Ramos (cell line): ENCODE results near the gene RAP2B.
"Not testable (repeated sequence)": the region's sequence is repeated elsewhere in the genome, so short reads cannot be mapped to it uniquely, and the experiment has no call there.

Experiments
- in situ Hi-C: fragments of 300-500 bp; cut with MboI; formaldehyde crosslinking; loops from one replicate; pipeline ENCODE4 v1.14.3; 2022; ENCODE audit warnings: low sequenced_read_pairs; ENCODE audit not compliant: unreplicated experiment

Gene RAP2B

DNA sequence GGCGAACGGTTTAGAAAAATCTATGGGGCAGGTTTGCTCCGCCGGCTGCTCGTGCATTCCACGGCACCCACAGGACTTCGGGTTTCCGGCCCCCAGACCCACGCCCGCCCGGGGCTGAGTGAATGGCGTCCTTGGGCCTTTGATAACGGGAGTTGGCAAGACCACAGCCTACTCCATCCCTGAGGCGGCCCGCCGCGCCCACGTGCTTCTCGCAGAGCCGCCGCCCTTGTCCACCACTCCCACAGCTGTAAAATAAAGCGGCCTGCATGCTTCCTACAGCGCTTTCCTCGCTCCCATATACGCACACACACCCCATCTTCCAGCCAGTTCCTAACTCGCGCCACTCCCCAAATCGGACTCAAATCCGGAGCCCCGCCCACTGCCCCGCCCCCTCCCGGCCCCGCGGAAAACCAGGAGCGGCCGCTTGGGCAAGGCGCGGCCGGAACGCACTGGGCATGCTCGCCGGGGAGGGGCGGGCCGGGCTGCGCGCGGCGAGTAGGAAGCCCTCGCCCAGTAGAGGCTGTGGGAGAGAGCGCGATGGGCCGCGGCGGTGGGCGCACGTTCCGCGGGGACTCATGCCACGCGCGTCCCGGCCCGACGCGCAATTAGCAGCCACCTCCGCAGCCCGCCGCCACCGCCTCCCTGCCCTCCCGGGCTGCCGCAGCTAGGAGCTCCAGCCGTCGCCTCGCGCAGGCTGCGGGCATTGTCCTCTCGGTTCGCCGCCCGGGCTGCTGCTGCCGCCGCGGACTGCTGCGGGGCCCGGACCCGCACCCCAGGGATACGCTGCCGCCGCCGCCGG is at the start of gene RAP2B:
Gene RAP2B, plus strand, starts transcription at position 513 of the 799 bp plus-strand sequence. CDS start 468 bp downstream, outside the sequence.
- in situ Hi-C loops: no loop called here

DNA sequence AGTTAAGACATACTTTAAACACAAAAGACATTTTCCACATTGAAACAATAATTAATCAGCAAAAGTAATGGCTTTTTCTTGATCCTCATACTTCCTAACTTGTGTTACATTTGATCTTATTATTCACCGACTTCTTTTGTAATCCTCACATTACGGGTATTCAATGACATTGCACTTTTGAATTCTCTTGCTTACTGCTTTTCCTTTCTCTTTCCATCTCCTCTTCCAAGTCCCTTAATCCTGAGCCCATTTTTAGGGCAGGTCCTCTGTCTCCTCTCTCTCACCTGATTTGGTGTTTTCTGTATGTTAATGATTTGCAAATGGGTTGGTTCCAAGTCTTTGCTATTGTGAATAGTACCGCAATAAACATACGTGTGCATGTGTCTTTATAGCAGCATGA is 48.5 kb upstream of the RAP2B start:
- in situ Hi-C loops: no loop called here

DNA sequence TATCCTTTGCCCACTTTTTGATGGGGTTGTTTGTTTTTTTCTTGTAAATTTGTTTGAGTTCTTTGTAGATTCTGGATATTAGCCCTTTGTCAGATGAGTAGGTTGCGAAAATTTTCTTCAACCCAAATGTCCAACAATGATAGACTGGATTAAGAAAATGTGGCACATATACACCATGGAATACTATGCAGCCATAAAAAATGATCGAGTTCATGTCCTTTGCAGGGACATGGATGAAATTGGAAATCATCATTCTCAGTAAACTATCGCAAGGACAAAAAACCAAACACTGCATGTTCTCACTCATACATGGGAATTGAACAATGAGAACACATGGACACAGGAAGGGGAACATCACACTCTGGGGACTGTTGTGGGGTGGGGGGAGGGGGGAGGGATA is 47.8 kb upstream of the RAP2B start:
- in situ Hi-C loops: not testable (repeated sequence)

DNA sequence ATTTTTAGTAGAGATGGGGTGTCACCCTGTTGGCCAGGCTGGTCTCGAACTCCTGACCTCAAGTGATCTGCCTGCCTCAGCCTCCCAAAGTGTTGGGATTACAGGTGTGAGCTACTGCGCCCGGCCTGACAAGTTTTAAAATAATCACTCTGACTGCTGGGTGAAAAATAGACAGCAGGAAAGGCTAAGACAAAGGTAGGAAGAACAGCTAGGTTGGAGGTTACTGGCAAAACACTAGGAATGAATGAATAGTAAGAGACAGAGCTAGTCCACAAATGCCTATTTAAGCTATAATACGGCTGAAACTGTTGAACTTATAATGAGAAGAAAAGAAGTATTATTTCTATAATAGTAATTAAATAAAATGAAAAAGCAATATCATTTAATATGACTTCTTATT is 46.7 kb upstream of the RAP2B start:
- in situ Hi-C loops: no loop called here

DNA sequence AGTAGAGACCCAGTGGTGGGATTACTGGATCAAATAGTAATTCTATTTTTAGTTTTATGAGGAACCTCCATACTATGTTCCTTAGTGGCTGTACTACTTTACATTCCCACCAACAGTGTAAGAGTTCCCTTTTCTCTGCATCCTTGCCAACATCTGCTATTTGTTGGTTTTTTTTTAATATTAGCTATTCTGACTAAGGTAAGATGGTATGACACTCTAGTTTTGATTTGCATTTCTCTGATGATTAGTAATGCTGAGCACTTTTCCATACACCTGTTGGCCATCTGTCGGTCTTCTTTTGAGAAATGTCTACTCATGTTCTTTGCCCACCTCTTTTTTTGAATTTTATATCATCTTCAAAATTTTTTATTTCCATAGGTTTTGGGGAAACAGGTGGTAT is 34.2 kb upstream of the RAP2B start:
- in situ Hi-C loops: no loop called here

DNA sequence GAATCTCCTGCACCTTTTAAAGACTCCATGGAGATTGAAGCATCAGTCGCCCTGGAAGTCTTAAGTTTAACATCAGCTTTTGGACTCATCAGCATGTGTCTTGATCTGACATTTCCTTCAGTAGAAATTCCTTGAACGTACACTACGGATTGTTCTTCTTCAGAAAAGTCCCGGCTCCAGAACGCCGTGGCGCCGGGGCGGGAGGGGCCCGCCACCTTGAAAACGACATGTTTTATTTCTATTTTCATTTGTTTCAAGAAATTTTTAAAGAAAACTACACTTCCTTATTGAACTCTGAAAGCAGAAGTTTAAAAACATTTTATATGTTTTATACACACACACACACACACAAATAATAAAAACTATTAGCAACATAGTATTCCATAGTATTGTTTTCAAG is 32.6 kb upstream of the RAP2B start:
- in situ Hi-C loops: no loop called here

DNA sequence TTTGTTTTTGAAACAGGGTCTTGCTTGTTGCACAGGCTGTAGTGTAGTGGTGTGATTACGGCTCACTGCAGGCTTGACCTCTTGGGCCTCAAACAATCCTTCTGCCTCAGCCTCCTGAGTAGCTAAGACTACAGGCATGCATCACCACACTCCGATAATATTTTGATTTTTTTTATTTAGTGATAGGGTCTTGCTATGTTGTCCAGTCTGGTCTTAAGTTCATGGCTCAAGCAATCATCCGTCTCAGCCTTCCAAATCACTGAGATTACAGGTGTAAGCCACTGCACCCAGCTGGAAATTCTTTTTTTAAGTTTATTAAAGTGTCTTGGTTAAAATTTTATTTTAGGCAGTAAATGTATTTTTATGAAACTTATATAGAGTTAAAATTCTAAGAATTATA is 32.2 kb upstream of the RAP2B start:
- in situ Hi-C loops: no loop called here

DNA sequence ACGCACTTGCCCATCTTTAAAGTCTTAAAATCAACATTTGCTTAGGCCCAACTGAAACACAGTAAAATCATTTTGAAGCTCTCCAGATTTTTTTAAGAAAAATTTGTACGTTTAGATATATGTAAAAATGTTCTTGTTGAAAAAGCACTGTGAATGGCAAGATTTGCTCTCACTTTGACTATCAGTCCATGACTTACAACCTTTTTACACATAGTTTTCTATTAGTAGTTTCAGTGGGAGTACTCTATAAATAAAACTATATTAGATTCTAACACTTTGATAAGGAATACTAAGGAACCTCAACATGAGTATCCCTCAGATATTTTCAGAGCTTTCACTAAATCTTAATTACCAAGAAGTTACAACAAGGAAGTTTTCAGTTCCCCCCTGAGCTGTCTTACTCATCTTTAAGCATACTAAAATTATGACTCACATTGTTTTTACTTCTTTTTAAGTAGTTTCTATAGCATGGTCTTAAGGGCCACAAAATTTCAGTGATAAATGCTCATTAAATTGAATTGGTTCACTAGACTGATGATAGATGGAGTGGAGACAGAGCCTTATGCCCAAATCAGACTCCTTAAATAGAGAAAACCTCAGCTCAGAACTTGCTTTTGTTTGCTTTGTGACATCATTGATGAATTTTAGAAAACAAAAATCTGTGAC is 31.6 kb upstream of the RAP2B start:
- in situ Hi-C loops: no loop called here

DNA sequence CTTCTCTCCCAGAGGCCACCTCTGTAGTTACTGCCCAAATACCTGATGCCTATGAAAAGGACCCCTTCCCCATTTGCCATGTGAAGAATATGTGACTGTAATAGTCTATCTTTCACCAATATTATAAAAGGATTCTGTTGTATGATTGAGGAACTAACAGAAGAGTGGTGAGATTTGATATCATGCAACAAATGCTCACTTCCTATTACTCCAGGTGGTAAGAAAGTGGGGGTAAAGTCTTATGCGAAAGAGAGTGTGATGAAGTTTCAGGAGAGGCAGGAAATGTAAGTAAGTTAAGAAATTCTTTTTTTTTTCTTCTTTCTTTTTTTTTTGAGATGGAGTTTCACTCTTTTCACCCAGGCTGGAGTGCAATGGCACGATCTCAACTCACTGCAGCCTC is 24.4 kb upstream of the RAP2B start:
- in situ Hi-C loops: no loop called here

DNA sequence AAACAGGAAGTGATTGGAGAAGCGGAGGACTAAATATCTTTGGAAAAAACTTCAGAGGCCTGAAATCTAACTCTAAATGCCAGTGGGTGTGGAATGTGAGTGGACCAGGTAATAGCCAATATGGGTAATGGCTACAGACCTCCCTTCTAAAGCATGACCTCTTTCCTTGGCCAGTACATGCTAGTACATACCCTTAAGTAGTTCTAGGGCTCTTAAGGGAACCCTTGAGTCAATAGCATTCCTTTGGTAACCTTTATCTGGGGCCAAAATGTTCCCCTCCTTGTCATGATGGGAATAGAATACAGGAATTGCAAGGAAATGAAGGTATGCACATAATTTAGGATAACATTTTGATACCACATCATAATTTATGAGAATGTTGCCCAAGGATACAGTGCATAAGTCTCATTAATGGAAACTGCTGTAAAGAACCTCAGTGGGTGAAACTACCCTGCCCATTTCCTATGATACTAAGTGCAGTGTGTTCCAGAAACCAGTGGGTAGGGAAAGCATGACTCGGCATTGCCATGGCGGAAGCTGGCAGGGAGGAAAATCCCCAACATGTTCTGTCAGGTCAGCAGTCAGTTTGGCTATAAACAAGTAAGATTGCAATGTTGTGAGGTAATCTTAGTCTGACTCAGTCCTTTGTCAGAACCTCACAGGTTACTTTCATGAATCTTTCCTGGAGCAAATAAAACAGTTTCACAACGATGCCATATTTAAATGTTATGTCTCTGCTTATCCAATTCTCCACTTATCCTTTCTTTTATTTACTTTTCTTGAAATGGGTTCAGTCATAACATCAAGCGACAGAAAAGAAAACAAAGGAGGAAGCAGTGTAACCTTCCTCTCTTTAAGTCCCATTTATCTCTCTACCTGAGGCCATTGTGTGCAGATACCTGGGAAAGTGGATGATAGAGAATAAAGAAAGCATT is 23.5 kb upstream of the RAP2B start:
- in situ Hi-C loops: no loop called here

DNA sequence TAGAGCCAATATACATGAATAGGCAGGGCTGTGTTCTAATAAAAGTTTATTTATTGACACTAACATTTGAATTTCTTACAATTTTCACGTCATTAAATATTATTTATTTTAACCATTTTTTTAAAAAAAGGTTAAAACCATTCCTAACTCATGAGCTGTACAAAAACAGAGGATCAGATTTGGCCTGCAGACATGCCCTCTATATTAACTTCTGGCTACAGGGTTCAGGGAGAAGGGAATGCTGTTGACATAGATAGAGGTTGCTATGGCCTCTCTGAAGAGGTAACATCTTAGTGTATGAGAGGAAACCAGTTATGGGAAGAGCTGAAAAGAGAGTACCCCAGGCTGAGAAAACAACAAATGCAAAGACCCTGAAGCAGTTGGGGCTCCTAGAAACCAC is 19.1 kb upstream of the RAP2B start:
- in situ Hi-C loops: no loop called here

DNA sequence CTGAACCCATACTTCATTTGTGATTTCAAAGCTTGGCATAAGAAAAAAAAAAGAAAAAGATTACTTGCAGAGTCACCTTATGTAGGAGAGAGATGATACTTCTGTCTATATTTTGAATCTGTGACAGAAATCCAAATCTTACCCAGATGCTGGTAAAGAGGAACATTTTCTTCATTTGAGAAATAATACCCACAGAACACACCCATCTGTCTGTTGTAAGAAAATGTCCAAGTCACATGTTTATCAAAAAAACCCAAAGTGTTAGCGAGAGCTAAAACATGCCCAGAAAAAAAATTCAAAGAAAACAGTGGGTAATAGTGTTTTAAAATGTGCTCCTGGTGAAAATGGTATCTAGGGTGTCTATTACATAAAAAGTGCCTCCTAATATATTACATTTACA is 18.0 kb upstream of the RAP2B start:
- in situ Hi-C loops: no loop called here

DNA sequence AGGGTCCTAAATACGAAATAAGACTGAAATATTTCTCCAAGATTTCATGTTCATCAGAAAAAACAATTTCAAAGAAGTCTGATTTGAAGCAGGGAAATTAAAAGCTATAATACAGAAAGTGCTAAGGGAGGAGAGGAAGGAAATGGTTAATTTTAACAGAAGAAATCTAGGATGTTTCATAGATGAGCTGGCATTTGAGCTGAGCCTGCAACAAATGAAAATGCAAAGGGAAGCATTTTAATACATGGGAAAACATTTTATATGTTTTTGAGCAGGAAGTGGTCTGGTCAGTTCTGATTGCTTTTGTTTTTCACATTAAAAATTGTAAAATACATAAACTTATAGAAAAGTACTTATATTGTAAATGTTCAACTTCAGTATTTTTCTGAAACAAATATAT is 17.2 kb upstream of the RAP2B start:
- in situ Hi-C loops: no loop called here

DNA sequence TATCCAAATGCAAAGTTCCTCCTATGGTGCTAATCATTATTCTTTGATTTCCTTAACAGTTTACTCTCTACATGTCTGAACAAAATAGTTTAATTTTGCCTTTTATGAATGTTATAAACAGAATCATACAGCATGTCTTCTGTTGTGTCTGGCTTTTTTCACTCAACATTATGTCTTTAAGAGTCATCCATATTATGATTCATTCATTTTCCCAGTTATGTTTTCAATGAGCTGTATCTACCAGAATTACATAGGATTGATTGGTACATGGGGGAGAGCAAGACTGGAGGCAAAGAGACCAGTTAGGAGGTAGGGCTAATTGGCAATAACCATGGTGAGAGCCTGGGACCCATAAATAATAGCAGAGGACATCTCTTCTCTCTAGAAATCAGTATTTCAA is 16.6 kb upstream of the RAP2B start:
- in situ Hi-C loops: no loop called here

DNA sequence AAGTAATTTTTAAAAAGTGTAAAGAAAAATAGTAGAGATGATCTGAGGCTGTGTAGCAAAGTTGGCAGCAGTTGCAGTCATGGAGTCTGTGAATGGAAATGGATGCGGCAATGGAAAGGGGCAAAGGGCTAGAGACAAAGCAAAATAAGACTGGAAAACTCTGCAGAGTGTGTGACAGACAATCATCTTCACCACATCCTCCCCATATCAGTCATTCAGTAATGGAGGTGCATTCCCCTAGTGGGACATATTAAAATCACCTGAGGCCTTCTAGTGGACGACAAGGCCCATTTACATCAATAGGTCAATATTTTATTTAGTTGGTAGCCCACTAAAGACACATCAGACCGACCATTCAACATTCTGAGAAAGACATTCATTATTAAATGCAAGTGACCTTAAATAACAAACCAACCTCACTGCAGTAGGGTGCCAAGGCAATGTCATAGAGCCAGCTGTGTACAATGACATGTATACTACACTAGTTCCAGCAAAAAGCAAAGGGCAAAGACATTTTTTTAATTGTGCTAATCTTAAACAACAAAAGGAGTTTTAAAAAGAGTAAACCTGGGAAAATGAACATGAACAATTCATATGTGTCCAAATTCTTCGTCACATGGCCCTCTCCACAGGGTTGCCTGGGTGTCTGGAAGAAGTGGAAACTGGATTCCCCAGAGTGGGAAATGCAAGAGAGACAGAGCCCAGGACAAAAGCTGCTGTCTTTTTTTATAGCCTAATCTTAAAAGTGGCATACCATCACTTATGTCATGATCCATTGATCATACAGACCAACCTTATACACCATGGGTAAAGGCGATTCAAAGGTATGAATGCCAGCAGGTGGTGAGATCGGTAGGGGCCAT is 15.6 kb upstream of the RAP2B start:
- in situ Hi-C loops: no loop called here

DNA sequence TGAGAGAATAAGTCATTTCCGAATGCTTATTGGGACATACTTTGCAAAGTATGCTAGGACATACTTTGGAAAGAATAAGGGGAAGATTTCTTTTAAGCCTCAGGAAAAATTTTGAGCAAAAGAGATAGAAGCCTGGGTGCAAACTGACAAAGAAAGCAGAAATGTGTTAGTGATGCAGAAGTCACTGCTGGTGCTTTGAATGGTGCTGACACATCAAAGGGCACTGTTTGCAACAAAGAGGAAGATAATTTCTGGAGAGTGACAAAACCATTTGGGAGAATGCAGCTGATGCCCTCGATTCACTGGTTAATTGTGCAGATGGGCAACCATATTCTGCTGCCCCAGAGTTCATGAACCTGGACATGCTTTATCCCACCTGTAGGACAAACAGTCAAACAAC is 11.0 kb upstream of the RAP2B start:
- in situ Hi-C loops: no loop called here

DNA sequence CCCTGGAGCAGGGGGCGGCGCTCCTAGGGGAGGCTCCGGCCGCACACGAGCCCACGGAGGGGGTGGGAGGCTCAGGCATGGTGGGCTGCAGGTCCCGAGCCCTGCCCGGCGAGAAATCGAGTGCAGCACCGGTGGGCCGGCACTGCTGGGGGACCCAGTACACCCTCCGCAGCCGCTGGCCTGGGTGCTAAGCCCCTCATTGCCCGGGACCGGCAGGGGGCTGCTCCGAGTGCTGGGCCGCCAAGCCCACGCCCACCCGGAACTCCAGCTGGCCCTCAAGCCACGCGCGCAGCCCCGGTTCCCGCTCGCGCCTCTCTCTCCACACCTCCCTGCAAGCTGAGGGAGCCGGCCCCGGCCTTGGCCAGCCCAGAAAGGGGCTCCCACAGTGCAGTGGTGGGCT is 6.2 kb upstream of the RAP2B start:
- in situ Hi-C loops: not testable (repeated sequence)

DNA sequence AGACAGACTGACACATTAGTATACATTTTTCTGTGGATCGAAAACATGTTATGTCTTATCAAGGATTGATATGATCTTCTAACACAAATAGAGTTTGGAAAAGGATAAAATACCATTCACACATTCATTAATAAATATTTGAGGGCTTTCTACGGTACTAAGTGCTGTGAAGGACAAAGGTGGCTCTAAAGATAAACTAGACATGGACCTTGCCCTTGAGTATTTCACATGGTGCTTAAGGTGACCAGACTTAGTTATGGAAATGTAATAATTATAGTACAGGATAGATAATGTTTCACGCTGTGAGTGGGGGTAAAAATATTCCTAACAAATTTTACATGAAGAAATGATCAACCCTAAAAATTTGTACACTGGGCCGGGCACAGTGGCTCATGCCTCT is 3.8 kb upstream of the RAP2B start:
- in situ Hi-C loops: no loop called here

DNA sequence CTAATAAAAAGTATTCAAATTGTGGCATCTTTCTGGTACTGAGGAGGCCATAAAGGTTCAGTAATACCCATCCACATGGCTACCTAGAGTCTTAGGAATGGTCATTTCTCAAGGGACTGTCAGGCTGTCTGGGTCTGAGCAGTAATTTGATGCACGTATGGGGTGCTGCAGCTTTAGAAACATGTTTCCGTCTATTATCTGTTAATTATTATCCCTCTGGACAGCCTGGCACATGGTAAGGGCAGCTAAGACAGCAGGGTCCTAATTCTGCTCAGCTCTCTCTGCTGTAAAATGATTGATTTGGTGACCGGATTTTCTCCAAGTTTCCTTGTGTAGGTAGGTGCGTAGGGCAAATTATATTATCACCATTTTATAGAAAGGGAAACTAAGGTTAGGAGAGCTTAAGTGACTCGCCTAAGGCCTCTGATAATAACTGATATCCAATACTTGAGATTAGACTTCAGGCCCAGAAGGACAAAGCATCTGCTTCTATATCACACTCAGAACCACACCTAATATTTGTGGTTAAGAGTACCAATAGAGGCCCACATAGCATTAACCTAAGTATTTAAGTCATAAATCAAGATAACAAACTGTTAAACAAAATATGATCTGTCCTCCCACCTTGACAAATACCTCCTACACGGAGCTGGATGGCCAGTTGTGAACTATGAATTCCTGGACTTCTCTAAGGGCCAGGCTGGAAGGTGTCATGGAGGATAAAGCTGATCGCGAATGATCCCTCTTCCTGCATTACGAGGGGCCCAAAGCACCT is 2.9 kb upstream of the RAP2B start:
- in situ Hi-C loops: no loop called here
